ENCODE data around the gene TRIP6.

GRCh38 chr7:100819586-100819985 lies 47.6 kb upstream of the TRIP6 start:
- TF ChIP-seq CTCF (IDR thresholded peaks at IDR 0.05; ENCODE audit: poor library complexity): no peak
- TF ChIP-seq EZH2 (IDR thresholded peaks at IDR 0.05; ENCODE audit: borderline replicate concordance): no peak
